GM12891 (cell line): Measurements from ENCODE around the gene DTNA.

Source experiments
- PAX5 ChIP-seq: IDR thresholded peaks from 2 replicates; pipeline ENCODE4 v1.6.1; 2011; ENCODE audit warnings: low read length, moderate library complexity, mild to moderate bottlenecking; ENCODE audit not compliant: insufficient read depth, severe bottlenecking
- POLR2A ChIP-seq: IDR thresholded peaks from 2 replicates; pipeline ENCODE4 v1.6.1; 2011; ENCODE audit warnings: low read depth, low read length, control low read depth
- POLR2AphosphoS5 ChIP-seq: IDR thresholded peaks from 2 replicates; pipeline ENCODE4 v1.6.1; 2011; ENCODE audit warnings: low read depth, low read length, control low read depth
- POU2F2 ChIP-seq: IDR thresholded peaks from 2 replicates; pipeline ENCODE4 v1.6.1; 2011; ENCODE audit warnings: low read depth, mild to moderate bottlenecking, control low read depth, low read length, moderate library complexity
- SPI1 ChIP-seq: IDR thresholded peaks from 2 replicates; pipeline ENCODE4 v1.6.1; 2011; ENCODE audit warnings: low read depth, low read length, control low read depth
- TAF1 ChIP-seq: IDR thresholded peaks from 2 replicates; pipeline ENCODE4 v1.6.1; 2011; ENCODE audit warnings: low read depth, low read length, control low read depth

- TF ChIP-seq SPI1 = no peak
- TF ChIP-seq TAF1 = no peak
- no peak for TF ChIP-seq POLR2A
- no peak for TF ChIP-seq POLR2AphosphoS5
- TF ChIP-seq POU2F2 = no peak
- no peak for TF ChIP-seq PAX5
Measured at GRCh38 chr18:34800381-34800780, 90.3 kb downstream of the DTNA start.
